Inferior parietal cortex (tissue), 1 donor: ENCODE results near the gene RREB1.

Source experiments
- DNase-seq: peaks from one replicate; pipeline ENCODE4 v3.0.0-alpha.2; 2016; ENCODE audit errors: extremely low spot score

Gene RREB1

GRCh38 chr6:7193122-7193521, 85.4 kb downstream of the RREB1 start:
- DNase-seq = no peak

GRCh38 chr6:7194657-7195056, 86.9 kb downstream of the RREB1 start:
- no peak for DNase-seq

DNA sequence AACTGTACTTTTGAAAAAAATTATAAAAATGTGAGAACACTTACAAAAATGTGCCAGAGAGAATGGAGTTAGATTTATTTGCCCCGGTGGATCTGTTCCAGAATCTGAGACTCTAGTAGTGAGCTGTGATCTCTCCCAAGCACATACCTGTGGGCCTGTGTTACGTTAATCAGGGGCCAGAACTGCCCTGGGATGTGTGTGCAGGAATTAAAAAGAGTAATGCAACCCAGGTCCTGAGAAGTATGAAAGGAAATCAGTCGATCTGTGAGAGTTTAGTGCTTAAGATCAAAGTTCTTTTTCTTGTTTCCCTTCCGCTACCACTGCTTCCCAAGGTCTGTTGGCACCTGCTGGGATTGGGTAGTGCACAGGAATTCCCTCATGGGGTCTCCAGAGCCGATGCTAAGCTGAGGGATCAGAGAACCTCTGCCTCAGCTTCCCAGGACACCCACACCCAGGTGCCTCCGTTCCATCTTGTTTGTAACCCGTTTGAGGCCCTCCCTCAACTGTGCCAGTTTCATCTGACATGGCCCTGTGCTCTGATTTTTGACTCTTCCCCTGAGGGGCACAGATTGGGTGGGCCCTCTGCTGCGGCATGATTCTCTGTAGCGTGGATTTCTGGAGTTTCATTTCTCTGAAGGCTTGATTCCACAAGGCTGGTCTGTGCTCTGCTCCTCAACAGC, 87.7 kb downstream of the RREB1 start:
- DNase-seq = no peak

DNA sequence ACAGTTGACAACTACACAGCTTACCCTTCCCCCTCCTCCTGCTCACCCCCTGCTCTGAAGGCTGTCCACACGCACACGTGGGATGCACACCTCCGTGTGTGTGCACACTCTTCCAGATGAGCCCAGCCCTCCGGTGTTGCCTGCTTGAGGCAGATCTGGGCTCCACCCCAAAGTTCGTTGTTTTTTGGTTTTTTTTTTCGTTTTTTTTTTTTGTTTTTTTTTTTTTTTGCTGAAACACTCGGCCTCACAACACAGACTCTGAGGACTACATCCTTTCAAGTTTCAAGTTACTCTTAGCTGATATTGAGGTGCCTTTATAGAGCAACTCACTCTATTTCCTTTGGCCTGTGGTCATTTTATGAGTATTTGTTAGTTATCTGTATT, 88.2 kb downstream of the RREB1 start:
- DNase-seq = no peak

DNA sequence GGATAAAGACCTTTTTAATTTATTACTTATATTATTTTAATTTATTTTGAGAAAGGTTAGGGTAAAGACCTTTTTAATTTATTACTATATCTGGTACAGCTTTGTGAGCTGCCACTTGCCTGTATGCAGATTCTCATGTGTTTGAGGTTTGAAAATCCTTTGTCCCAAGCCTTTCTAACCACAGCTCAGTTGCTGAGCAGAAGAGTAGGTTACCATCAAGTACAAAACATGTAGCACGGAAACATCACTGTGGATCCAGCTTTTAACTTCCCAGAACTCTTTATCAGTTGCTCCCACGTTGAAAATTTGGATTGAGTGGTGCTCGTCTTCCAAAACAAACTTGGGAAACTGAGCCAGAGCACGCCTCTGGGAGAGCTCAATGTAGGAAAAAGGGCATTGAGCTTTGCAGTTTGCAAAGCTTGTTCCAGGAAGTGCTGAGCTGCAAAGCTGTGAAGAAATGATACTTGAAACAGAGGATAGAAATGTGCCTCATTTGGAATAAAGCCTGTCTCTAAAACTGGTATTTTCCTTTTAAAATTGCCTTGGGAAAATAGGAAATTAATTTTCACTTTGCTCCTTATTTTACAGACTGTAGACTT, 89.0 kb downstream of the RREB1 start:
- no peak for DNase-seq

DNA sequence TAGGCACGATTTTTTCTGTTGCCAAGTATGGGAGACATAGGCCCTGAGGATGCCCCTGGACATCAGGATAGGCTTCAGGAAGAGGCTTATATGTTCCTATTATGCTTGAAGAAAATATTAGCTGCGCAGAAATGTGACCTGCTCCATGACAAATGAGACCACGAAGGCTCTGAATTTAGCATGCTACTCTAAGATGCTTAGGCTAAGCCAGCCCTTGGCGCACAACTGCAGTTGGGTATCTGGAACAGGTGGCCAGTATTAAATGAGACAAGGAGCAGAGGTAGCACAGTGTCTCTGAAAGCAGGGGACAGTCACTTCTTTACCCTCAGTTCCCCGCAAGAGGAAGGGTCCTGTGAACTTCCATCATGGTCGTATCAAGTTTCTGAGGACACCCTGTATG, 90.0 kb downstream of the RREB1 start:
- DNase-seq = no peak

DNA sequence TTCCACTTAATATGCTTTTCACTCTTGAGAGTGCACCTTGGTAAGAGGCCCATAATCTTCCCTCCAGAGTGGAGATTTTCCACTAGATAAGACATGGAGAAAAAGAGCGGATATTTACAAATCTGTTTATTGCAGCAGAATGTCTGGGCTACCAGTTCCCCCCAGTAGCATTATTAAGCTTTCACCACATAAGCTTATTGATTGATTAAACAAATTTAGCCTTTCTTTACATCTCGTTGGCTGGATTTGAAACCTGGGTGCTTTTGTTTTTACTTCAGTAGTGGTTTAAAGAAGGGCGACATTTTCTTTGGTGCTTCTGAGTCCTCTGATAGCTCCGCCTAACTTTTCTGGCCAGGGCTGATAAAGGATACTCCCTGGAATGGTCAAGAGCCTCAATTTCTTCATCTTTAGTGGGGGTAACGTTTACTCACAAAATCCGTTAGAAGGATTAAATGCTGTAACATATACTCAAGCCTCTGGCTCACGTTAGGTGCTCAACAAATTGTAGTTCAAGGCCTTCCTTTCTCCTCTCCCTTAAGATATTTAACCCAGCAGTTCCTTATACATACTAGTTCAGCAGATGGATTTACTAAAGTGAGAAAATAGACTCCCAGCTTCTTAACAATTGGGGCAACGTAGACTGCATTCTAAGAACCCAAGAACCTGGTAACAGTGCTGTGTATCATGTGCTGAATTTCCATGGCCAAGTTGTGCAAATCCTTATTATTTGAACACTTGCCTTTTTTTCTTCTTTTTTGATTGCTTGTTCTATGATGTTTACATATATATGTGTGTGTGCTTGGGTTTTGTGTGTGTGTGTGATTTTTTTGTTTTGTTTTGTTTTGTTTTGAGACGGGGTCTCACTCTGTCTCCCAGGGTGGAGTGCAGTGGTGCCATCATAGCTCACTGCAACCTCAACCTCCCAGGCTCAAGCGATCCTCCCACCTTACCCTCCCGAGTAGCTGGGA, 91.4 kb downstream of the RREB1 start:
- peak; percentile 27 for DNase-seq

DNA sequence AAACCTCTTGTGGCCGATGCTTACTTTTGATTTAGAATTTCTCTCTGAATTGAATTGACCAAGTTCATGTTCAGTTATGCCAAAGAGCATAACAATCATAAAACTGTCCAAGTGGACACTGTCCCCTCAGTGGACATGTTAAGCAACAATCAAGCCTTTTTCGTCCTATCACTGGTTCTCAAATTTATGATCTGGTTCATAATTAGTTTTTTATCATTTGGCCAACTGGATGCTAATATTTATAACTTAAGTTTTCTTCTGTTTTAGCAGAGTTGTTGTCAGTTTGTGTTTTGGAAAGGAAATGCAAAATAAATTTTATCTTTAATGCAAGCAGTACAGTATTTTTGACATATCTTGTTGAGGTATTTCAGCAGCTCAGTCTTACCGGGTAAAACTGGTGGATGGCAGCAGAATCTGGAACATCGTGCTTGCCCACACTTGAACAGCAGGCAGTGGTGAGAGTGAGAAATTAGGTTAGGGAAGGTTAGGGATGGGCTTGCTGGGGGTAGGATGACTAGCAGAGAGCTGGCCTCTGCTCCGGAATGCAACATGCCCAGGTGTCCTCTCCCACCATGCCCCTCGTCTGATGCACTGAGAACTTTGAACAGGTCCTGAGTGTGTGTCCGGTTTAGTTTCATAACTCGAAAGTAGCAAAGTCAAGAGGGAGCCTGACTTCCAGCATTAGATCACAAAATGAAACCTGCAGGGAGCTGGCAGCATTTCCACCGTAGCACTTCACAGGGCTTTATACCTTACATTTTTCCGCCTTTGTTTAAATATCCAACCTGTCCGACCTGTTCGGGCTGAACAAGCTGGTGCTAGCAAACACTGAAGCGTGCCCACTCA, 93.1 kb downstream of the RREB1 start:
- DNase-seq = no peak

GRCh38 chr6:7201444-7201731, 93.6 kb downstream of the RREB1 start:
- DNase-seq = no peak

GRCh38 chr6:7201732-7202541, 94.2 kb downstream of the RREB1 start:
- peak; percentile 78 for DNase-seq

- DNase-seq = no peak
These were observed 95.2 kb downstream of the RREB1 start for GRCh38 chr6:7202950-7203349.

GRCh38 chr6:7203939-7204338, 96.2 kb downstream of the RREB1 start:
- no peak for DNase-seq

GRCh38 chr6:7204726-7205125, 97.0 kb downstream of the RREB1 start:
- no peak for DNase-seq

DNA sequence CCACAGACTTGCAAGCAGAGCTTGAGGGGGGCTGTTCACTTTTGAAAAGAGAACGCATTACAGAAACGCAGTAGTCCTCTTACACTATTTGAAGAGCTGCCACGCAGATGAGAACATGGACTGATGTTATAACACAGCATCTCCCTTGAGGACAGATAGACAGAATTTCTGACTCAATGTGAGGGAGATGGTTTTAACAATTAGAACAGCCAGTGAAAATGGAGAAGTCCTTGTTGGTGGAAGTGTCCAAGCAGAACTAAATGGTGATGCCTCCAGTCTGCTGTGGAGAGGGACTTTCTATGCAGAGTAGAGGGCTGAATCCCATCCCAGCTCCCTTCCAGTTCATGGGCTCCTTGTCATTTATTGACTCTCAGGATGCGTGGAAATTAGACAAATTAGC, 100.0 kb downstream of the RREB1 start:
- DNase-seq = no peak

- DNase-seq = no peak
These were observed 105.7 kb downstream of the RREB1 start for GRCh38 chr6:7213416-7213815.

GRCh38 chr6:7214468-7214867, 106.7 kb downstream of the RREB1 start:
- no peak for DNase-seq

DNA sequence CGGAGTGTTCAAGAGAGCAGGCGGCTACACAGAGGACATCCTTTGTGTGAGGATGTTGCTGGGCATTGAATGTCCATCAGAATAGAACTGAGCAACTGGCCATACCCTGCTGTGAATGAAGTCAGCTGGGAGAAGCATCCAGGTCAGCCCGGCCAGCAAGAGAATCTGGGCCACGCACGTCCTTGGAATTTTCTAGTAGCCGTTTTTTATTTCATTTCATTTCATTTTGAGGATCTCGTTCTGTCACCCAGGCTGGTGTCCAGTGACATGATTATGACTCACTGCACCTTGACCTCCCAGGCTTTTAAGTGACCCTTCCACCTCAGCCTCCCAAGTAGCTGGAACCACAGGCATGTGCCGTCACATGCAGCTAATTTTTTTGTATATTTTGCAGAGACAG, 107.4 kb downstream of the RREB1 start:
- DNase-seq = no peak

DNA sequence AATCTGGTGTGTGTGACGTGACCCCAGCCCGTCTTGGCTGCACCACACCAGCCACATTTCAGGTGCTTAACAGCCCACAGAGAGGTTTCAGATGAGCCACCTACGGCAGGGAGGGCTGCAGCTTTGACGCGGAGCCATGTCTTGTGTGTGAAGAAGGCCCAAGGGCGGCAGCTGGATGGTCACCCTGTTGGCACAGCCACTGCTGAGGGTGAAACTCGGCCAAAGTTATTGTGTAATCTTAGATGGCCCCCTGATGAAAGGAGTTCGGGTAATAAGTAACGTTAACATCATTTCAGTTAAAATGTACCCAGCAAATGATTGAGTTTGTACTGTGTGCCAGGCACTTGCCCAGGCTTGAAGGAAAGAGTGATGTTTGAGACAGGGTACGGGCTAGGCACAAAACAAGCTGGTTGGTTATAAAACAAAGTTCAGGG, 108.1 kb downstream of the RREB1 start:
- DNase-seq = no peak

- DNase-seq = no peak
These were observed 109.3 kb downstream of the RREB1 start for GRCh38 chr6:7216941-7217621.

DNA sequence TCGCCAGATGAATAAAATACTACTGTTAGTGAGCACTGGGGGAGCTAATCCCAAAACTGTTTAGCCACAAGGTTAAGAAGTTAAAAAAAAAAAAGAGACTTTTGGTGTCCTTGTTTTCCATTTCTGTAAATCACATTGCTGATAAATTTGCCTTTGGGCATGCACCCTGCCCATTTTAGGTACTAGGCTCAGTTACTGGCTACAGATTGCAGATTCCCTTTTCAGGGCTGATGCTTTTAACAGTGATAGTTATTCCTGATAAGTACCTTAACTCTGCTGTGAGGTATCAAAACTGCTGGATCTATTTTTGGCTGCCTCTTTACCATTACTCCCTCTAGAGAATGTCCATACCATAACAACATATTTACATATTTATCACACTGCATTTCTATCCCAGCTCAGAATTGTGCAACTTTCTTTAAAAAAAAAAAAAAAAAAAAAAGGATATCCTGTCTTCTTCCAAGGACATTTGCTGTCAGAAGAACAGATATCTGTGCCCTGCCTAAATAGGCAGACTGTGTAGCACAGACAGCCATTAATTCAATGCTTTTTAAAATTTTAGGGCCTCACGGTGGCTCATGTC, 110.7 kb downstream of the RREB1 start:
- no peak for DNase-seq
